ENCODE results near the gene CD109. TPM values are rescaled to one million over a fixed set of nuclear protein-coding genes. Genes with fewer than 3 reads are reported as not detected.
A peak's percentile ranks its signal among the peaks of the same experiment; 100 is the strongest.

The CD109 gene
- polyA plus RNA-seq, 3 donors = 0.17 to 0.30 (median 0.20) TPM

DNA sequence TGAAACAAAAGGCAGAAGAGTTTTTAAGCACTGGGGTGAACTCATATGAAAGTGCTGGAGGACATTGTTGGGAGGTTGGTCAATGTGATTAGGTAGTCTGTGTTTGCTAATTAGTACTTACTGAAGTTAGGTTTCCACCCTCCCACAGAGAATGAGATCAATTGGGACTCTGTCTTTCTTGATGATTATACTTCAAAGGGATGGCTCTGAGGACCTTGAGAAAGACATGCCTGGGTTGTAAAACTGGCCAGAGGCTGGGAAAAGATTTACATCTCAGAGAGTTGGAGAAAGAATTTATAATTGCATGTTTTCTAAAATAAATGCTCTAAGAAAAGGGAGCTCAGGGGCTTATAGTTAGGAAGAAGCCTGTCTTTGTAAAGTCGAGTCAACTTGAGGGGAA lies 74.0 kb downstream of the CD109 start:
- 88% methylated on average over 1 of the region's 1 CpG for WGBS (ENCODE audit: insufficient coverage)
- no peak for DNase-seq
- Histone ChIP-seq H2AFZ (ENCODE audit: insufficient read depth, low read depth, low read length, poor library complexity, severe bottlenecking) (no peak overlapping the region), H3K9ac (ENCODE audit: insufficient read depth, low read length, poor library complexity, severe bottlenecking) (no peak overlapping the region), H3K9me3 (replicated peaks in 1 of 2; ENCODE audit: control insufficient read depth in 1 of 2, insufficient read depth in 1 of 2, low read length in 2 of 2) (no peaks in the 10 kb centered on the region), H3K4me3 (replicated peaks in 1 of 3; ENCODE audit: low read depth in 2 of 3, low read length in 3 of 3) (no peak overlapping the region), H3K4me1 (ENCODE audit: control insufficient read depth in 1 of 2, insufficient read depth in 2 of 2, low read length in 2 of 2) (no peaks in the 10 kb centered on the region), H4K20me1 (ENCODE audit: insufficient read depth, low read length) (no peaks in the 10 kb centered on the region), H3K79me2 (ENCODE audit: insufficient read depth, low read length) (no peaks in the 10 kb centered on the region), H3K27ac (ENCODE audit: low read depth in 1 of 2, low read length in 2 of 2) (no peak overlapping the region), H3K27me3 (ENCODE audit: control insufficient read depth in 2 of 2, insufficient read depth in 2 of 2, low read length in 2 of 2) (no peaks in the 10 kb centered on the region), H3K4me2 (replicated peaks; ENCODE audit: extremely low read depth, low read length, poor library complexity, severe bottlenecking) (no peak overlapping the region), H3K36me3 (replicated peaks in 1 of 2; ENCODE audit: control insufficient read depth in 1 of 2, insufficient read depth in 2 of 2, low read length in 2 of 2) (peaks cover 3 to 13% of the 10 kb centered on the region in 2 donors)
- Mint-ChIP-seq H3K36me3 (peaks cover 36 to 49% of the 10 kb centered on the region in 2 donors), H3K27ac (no peak overlapping the region), H3K4me3 (no peak overlapping the region), H3K9me3 (peaks cover 0 to 4% (median 0%) of the 10 kb centered on the region in 7 donors), H3K4me1 (no peaks in the 10 kb centered on the region), H3K27me3 (ENCODE audit: low read depth in 3 of 3) (no peaks in the 10 kb centered on the region)
- intact Hi-C loops (cut with micrococcal nuclease) = no loop called here
- TF ChIP-seq, protein P1, sequence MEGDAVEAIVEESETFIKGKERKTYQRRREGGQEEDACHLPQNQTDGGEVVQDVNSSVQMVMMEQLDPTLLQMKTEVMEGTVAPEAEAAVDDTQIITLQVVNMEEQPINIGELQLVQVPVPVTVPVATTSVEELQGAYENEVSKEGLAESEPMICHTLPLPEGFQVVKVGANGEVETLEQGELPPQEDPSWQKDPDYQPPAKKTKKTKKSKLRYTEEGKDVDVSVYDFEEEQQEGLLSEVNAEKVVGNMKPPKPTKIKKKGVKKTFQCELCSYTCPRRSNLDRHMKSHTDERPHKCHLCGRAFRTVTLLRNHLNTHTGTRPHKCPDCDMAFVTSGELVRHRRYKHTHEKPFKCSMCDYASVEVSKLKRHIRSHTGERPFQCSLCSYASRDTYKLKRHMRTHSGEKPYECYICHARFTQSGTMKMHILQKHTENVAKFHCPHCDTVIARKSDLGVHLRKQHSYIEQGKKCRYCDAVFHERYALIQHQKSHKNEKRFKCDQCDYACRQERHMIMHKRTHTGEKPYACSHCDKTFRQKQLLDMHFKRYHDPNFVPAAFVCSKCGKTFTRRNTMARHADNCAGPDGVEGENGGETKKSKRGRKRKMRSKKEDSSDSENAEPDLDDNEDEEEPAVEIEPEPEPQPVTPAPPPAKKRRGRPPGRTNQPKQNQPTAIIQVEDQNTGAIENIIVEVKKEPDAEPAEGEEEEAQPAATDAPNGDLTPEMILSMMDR (IDR thresholded peaks at IDR 0.05) = no peak

DNA sequence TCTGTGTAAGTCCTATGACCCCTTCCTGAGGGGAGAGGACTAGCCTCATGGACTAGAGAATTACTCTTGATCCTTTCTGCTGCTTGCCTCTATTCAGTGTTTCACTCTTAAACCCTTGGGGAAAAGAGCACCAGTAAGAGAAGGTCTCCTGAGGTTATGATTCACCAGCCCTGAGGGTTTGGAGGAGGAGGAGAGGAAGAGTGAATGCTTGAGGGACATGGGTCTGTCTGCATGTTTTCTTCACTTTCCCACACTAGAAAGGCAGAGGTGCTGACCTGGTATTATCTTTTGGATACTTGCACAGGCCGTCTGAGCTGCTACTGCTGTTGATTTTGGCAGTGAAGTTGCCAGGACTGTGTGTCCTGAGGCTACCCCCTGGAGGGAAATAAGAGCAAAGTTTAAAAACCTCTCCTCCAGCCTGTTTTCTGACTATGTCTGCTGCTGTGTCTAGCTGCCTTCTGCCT lies 78.3 kb downstream of the CD109 start:
- H3K27me3 ChIP-seq (ENCODE audit: control insufficient read depth in 2 of 2, insufficient read depth in 2 of 2, low read length in 2 of 2) = no peaks in the 10 kb centered on the region
- H3K4me2 ChIP-seq (replicated peaks; ENCODE audit: extremely low read depth, low read length, poor library complexity, severe bottlenecking) = no peak overlapping the region
- WGBS (ENCODE audit: insufficient coverage) = no CpG with 5 or more reads among the region's 1 CpG
- H2AFZ ChIP-seq (ENCODE audit: insufficient read depth, low read depth, low read length, poor library complexity, severe bottlenecking) = no peak overlapping the region
- TF ChIP-seq, protein P1 (IDR thresholded peaks at IDR 0.05) = no peak
- intact Hi-C loops (cut with micrococcal nuclease) = no loop called here
- H3K79me2 ChIP-seq (ENCODE audit: insufficient read depth, low read length) = no peaks in the 10 kb centered on the region
- no peaks in the 10 kb centered on the region for H3K9me3 ChIP-seq (replicated peaks in 1 of 2; ENCODE audit: control insufficient read depth in 1 of 2, insufficient read depth in 1 of 2, low read length in 2 of 2)
- H3K4me1 ChIP-seq (ENCODE audit: control insufficient read depth in 1 of 2, insufficient read depth in 2 of 2, low read length in 2 of 2) = no peaks in the 10 kb centered on the region
- Mint-ChIP-seq H3K27me3 (ENCODE audit: low read depth in 3 of 3) (peaks cover 0 to 1% (median 0%) of the 10 kb centered on the region in 3 donors), H3K36me3 (peaks cover 21 to 30% of the 10 kb centered on the region in 2 donors), H3K27ac (peak overlapping the region in 1 of 7 donors; percentile 5), H3K4me1 (no peaks in the 10 kb centered on the region), H3K4me3 (no peak overlapping the region), H3K9me3 (no peaks in the 10 kb centered on the region)
- H3K4me3 ChIP-seq (replicated peaks in 1 of 3; ENCODE audit: low read depth in 2 of 3, low read length in 3 of 3) = no peak overlapping the region
- no peak overlapping the region for H3K27ac ChIP-seq (ENCODE audit: low read depth in 1 of 2, low read length in 2 of 2)
- H3K9ac ChIP-seq (ENCODE audit: insufficient read depth, low read length, poor library complexity, severe bottlenecking) = no peak overlapping the region
- no peak for DNase-seq
- H3K36me3 ChIP-seq (replicated peaks in 1 of 2; ENCODE audit: control insufficient read depth in 1 of 2, insufficient read depth in 2 of 2, low read length in 2 of 2) = no peaks in the 10 kb centered on the region
- H4K20me1 ChIP-seq (ENCODE audit: insufficient read depth, low read length) = no peaks in the 10 kb centered on the region

All from CD14-positive monocyte (primary cell).